GM23248 (cell line): ENCODE data around the gene CORO2A.

Experiments used
- EZH2 ChIP-seq: fragments of 200-600 bp; sonication (generic); IDR thresholded peaks from 2 replicates; pipeline ENCODE4 v1.6.1; 2018; ENCODE audit warnings: antibody characterized with exemption, mild to moderate bottlenecking; ENCODE audit not compliant: insufficient read depth, poor library complexity, severe bottlenecking
- EZH2phosphoT487 ChIP-seq: fragments of 200-600 bp; sonication (generic); IDR thresholded peaks from 2 replicates; pipeline ENCODE4 v1.6.1; 2018; ENCODE audit warnings: antibody characterized with exemption, moderate library complexity, mild to moderate bottlenecking, low read depth; ENCODE audit not compliant: insufficient read depth

- TF ChIP-seq EZH2: no peak
- no peak for TF ChIP-seq EZH2phosphoT487
These were observed 108.8 kb downstream of the CORO2A start for GRCh38 chr9:98083566-98084183.
